ENCODE data around the gene LYPLAL1.

The LYPLAL1 gene

GRCh38 chr1:219144658-219145315, 28.9 kb upstream of the LYPLAL1 start:
- no peak for TF ChIP-seq CTCF (IDR thresholded peaks at IDR 0.05; ENCODE audit: low read depth, low read length)
- Histone ChIP-seq H3K4me3 (ENCODE audit: low read depth, low read length) (no peak overlapping the region), H3K27me3 (ENCODE audit: insufficient read depth, low read depth, severe bottlenecking) (no peaks in the 10 kb centered on the region), H3K27ac (no peak overlapping the region), H3K36me3 (no peaks in the 10 kb centered on the region), H3K9me3 (ENCODE audit: severe bottlenecking) (no peaks in the 10 kb centered on the region)
- DNase-seq, result no peak

- Histone ChIP-seq H3K9me3 (ENCODE audit: severe bottlenecking) (no peaks in the 10 kb centered on the region), H3K27ac (no peak overlapping the region), H3K36me3 (no peaks in the 10 kb centered on the region), H3K4me3 (ENCODE audit: low read depth, low read length) (no peak overlapping the region), H3K27me3 (ENCODE audit: insufficient read depth, low read depth, severe bottlenecking) (no peaks in the 10 kb centered on the region)
- no peak for TF ChIP-seq CTCF (IDR thresholded peaks at IDR 0.05; ENCODE audit: low read depth, low read length)
- DNase-seq, result no peak
Measured at GRCh38 chr1:219147571-219148019, 26.1 kb upstream of the LYPLAL1 start.

- H3K9me3 ChIP-seq (ENCODE audit: severe bottlenecking), result no peaks in the 10 kb centered on the region
- H3K36me3 ChIP-seq, result no peaks in the 10 kb centered on the region
- no peaks in the 10 kb centered on the region for H3K27me3 ChIP-seq (ENCODE audit: insufficient read depth, low read depth, severe bottlenecking)
- TF ChIP-seq CTCF (IDR thresholded peaks at IDR 0.05; ENCODE audit: low read depth, low read length), result no peak
- H3K27ac ChIP-seq, result no peak overlapping the region
- H3K4me3 ChIP-seq (ENCODE audit: low read depth, low read length), result no peak overlapping the region
- DNase-seq, result no peak
Measured at GRCh38 chr1:219149009-219149577, 24.6 kb upstream of the LYPLAL1 start.

- Histone ChIP-seq H3K9me3 (ENCODE audit: severe bottlenecking) (no peaks in the 10 kb centered on the region), H3K27ac (no peak overlapping the region), H3K27me3 (ENCODE audit: insufficient read depth, low read depth, severe bottlenecking) (no peaks in the 10 kb centered on the region), H3K36me3 (no peaks in the 10 kb centered on the region), H3K4me3 (ENCODE audit: low read depth, low read length) (no peak overlapping the region)
- TF ChIP-seq CTCF (IDR thresholded peaks at IDR 0.05; ENCODE audit: low read depth, low read length), result no peak
- no peak for DNase-seq
Measured at GRCh38 chr1:219149953-219150352, 23.7 kb upstream of the LYPLAL1 start.

GRCh38 chr1:219150913-219151312, 22.8 kb upstream of the LYPLAL1 start:
- H3K9me3 ChIP-seq (ENCODE audit: severe bottlenecking), result no peaks in the 10 kb centered on the region
- H3K27ac ChIP-seq, result no peak overlapping the region
- H3K27me3 ChIP-seq (ENCODE audit: insufficient read depth, low read depth, severe bottlenecking), result no peaks in the 10 kb centered on the region
- DNase-seq, result no peak
- TF ChIP-seq CTCF (IDR thresholded peaks at IDR 0.05; ENCODE audit: low read depth, low read length), result no peak
- no peaks in the 10 kb centered on the region for H3K36me3 ChIP-seq
- no peak overlapping the region for H3K4me3 ChIP-seq (ENCODE audit: low read depth, low read length)

- no peaks in the 10 kb centered on the region for H3K36me3 ChIP-seq
- H3K27ac ChIP-seq, result no peak overlapping the region
- TF ChIP-seq CTCF (IDR thresholded peaks at IDR 0.05; ENCODE audit: low read depth, low read length), result no peak
- no peak for DNase-seq
- H3K27me3 ChIP-seq (ENCODE audit: insufficient read depth, low read depth, severe bottlenecking), result no peaks in the 10 kb centered on the region
- H3K4me3 ChIP-seq (ENCODE audit: low read depth, low read length), result no peak overlapping the region
- no peaks in the 10 kb centered on the region for H3K9me3 ChIP-seq (ENCODE audit: severe bottlenecking)
Measured at GRCh38 chr1:219151467-219151866, 22.2 kb upstream of the LYPLAL1 start.

Measured in WERI-Rb-1 (cell line).